ENCODE data around the gene ACE2.

The ACE2 gene

GRCh38 chrX:15511563-15511962, 89.2 kb downstream of the ACE2 start:
- Histone ChIP-seq H3K27ac (no peak overlapping the region), H3K4me1 (no peaks in the 10 kb centered on the region), H3K4me3 (ENCODE audit: low read depth, low read length) (no peak overlapping the region), H3K36me3 (ENCODE audit: control insufficient read depth, insufficient read depth, low read length) (no peaks in the 10 kb centered on the region), H3K27me3 (ENCODE audit: control insufficient read depth, insufficient read depth, low read length) (no peaks in the 10 kb centered on the region), H2AFZ (no peak overlapping the region), H3K79me2 (no peaks in the 10 kb centered on the region), H3K9ac (no peak overlapping the region), H3K9me3 (ENCODE audit: control insufficient read depth, low read length) (no peaks in the 10 kb centered on the region), H3K4me2 (ENCODE audit: low read length) (no peak overlapping the region)
- no peak for TF ChIP-seq CTCF (IDR thresholded peaks at IDR 0.05)

All from parathyroid adenoma (tissue), 2 donors.